ENCODE data around the gene THRA.

DNA sequence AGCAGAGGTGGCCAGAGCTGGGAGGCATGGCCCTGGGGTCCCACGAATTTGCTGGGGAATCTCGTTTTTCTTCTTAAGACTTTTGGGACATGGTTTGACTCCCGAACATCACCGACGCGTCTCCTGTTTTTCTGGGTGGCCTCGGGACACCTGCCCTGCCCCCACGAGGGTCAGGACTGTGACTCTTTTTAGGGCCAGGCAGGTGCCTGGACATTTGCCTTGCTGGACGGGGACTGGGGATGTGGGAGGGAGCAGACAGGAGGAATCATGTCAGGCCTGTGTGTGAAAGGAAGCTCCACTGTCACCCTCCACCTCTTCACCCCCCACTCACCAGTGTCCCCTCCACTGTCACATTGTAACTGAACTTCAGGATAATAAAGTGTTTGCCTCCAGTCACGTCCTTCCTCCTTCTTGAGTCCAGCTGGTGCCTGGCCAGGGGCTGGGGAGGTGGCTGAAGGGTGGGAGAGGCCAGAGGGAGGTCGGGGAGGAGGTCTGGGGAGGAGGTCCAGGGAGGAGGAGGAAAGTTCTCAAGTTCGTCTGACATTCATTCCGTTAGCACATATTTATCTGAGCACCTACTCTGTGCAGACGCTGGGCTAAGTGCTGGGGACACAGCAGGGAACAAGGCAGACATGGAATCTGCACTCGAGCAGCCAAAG lies 45.2 kb upstream of the THRA start:
- TF ChIP-seq POLR2AphosphoS5 (IDR thresholded peaks at IDR 0.05) = no peak
- TF ChIP-seq POLR2A (IDR thresholded peaks at IDR 0.05) = no peak
- TF ChIP-seq, protein P1, sequence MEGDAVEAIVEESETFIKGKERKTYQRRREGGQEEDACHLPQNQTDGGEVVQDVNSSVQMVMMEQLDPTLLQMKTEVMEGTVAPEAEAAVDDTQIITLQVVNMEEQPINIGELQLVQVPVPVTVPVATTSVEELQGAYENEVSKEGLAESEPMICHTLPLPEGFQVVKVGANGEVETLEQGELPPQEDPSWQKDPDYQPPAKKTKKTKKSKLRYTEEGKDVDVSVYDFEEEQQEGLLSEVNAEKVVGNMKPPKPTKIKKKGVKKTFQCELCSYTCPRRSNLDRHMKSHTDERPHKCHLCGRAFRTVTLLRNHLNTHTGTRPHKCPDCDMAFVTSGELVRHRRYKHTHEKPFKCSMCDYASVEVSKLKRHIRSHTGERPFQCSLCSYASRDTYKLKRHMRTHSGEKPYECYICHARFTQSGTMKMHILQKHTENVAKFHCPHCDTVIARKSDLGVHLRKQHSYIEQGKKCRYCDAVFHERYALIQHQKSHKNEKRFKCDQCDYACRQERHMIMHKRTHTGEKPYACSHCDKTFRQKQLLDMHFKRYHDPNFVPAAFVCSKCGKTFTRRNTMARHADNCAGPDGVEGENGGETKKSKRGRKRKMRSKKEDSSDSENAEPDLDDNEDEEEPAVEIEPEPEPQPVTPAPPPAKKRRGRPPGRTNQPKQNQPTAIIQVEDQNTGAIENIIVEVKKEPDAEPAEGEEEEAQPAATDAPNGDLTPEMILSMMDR (IDR thresholded peaks at IDR 0.05) = no peak
